Lower leg skin (tissue), 3 donors: ENCODE measurements around the gene ODAM.

Experiments
- CTCF ChIP-seq, 3 donors: fragments of 450-650 bp; IDR thresholded peaks; one replicate each; pipeline ENCODE4 v1.5.1; 2016; ENCODE audit warnings: antibody characterized with exemption in 3 of 3, mild to moderate bottlenecking in 3 of 3, moderate library complexity in 2 of 3
- POLR2A ChIP-seq, 2 donors: fragments of 450-650 bp; IDR thresholded peaks; one replicate each; pipeline ENCODE4 v1.6.1; 2016 to 2017; ENCODE audit warnings: antibody characterized with exemption in 2 of 2, mild to moderate bottlenecking in 1 of 2, moderate library complexity in 1 of 2

GRCh38 chr4:70187216-70187615, 8.3 kb upstream of the ODAM start:
- TF ChIP-seq POLR2A (IDR thresholded peaks at IDR 0.05) (no peak), CTCF (IDR thresholded peaks at IDR 0.05) (no peak)
